ENCODE measurements around the gene ENG.

Gene ENG

DNA sequence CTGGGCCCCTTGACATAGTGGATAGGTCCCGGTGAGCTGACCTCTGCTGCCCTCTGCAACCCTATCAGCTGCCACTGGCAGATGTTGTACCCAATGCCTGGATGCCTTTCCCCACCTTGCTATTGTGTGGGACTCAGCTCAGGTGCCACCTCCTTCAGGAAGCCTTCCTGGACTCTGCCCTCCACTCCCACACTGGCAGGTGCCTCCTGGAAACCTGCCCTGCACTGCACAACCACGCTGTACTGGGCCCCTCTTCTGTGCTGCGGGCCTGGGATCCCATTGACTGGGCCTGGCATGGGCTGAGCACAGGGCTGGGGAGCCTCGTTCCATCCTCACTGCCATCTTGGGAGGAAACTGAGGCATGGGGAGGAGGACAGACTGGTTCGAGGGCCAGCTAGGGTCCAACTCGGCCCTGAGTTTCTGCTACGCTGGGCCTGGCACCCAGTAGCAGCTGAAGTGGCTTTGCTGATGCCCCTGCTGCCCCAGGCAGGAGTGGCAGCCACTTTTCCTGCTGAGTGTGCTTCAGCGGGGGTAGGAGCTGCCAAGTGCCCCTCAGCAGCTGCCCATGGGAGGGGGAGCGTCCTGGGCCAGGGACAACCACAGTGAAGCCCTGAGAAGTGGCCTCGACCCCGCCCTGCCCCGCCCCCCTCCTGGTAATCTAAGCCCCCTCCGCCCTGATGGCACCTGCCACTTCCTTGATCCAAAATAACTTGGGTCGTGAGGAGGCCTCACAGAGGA is 21.7 kb upstream of the ENG start:
- ChIA-PET POLR2A (ENCODE audit: low non-redundant PET) (interaction anchor here (0.6 kb wide), 2 partner anchors 45 to 269 kb away, joined by 3 to 6 read pairs; no protein-coding TSS in a partner anchor), CTCF (interaction anchor here (0.6 to 1.1 kb wide), 4 partner anchors 45 to 192 kb away, joined by 3 to 4 read pairs (median 3); partner anchors contain the start of gene TOR2A)
- H3K27ac ChIP-seq, result peak overlapping the region; percentile 87
- DNase-seq (ENCODE audit: low spot score), result no peak
- TF ChIP-seq, protein P1, sequence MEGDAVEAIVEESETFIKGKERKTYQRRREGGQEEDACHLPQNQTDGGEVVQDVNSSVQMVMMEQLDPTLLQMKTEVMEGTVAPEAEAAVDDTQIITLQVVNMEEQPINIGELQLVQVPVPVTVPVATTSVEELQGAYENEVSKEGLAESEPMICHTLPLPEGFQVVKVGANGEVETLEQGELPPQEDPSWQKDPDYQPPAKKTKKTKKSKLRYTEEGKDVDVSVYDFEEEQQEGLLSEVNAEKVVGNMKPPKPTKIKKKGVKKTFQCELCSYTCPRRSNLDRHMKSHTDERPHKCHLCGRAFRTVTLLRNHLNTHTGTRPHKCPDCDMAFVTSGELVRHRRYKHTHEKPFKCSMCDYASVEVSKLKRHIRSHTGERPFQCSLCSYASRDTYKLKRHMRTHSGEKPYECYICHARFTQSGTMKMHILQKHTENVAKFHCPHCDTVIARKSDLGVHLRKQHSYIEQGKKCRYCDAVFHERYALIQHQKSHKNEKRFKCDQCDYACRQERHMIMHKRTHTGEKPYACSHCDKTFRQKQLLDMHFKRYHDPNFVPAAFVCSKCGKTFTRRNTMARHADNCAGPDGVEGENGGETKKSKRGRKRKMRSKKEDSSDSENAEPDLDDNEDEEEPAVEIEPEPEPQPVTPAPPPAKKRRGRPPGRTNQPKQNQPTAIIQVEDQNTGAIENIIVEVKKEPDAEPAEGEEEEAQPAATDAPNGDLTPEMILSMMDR (conservative IDR thresholded peaks at IDR 0.05; ENCODE audit: low read depth), result no peak

DNA sequence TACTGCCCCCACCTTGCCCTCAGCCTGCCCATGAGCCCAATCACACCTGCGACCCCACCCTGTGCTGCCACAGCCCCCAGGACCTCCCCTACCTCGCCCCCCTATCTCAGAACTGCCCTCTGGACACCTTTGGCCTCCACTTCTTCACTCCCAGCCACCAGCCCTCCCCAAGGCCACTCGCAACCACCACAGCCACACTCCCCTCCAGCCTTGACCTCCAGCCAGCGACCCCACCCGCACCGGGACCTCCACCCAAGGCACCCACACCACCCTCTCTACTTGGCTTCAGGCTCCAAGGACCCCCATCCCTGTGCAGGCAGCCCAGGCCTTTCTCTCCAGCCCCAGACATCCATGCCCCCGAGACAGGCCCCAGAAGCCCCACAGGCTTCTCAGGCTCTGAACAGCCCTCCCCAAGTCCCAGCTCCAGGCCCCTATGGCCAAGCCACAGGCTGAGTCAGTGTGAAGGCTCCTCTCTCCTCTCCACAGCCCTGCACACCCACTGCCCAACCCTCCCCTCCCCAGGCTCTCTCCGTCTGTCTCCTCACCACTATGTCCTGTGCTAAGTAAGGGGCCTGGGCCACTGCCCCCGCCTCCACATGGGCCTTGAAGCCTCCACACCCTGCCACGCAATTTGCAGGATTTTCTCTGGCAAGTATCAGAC is 21.0 kb upstream of the ENG start:
- ChIA-PET POLR2A (ENCODE audit: low non-redundant PET) (interaction anchor here (0.6 kb wide), 1 partner anchor 268 kb away, joined by 6 read pairs; no protein-coding TSS in a partner anchor), CTCF (interaction anchor here (0.6 to 1.1 kb wide), 2 partner anchors 140 to 1988 kb away, joined by 4 to 5 read pairs; partner anchors contain the start of gene TOR2A)
- peak overlapping the region; percentile 87 for H3K27ac ChIP-seq
- TF ChIP-seq, protein P1 (conservative IDR thresholded peaks at IDR 0.05; ENCODE audit: low read depth), result no peak
- no peak for DNase-seq (ENCODE audit: low spot score)

- H3K27ac ChIP-seq, result peak overlapping the region; percentile 87
- DNase-seq (ENCODE audit: low spot score), result peak; percentile 88
- TF ChIP-seq, protein P1 (conservative IDR thresholded peaks at IDR 0.05; ENCODE audit: low read depth), result no peak
- CTCF ChIA-PET, result interaction anchor here (0.5 to 1.2 kb wide), 5 partner anchors 13 to 1987 kb away, joined by 3 to 5 read pairs (median 3); partner anchors contain the start of gene TOR2A
- POLR2A ChIA-PET (ENCODE audit: low non-redundant PET), result interaction anchor here (1.0 kb wide), 1 partner anchor 82 kb away, joined by 3 read pairs; no protein-coding TSS in a partner anchor
Measured at GRCh38 chr9:127874301-127875221, 20.1 kb upstream of the ENG start.

GRCh38 chr9:127873886-127874285 is 19.4 kb upstream of the ENG start:
- CTCF ChIA-PET, result interaction anchor here (0.5 to 1.2 kb wide), 7 partner anchors 12 to 679 kb away, joined by 3 to 4 read pairs (median 3); partner anchors contain the start of gene TOR2A
- TF ChIP-seq, protein P1 (conservative IDR thresholded peaks at IDR 0.05; ENCODE audit: low read depth), result no peak
- H3K27ac ChIP-seq, result peak overlapping the region; percentile 87
- POLR2A ChIA-PET (ENCODE audit: low non-redundant PET), result interaction anchor here (1.0 kb wide), 1 partner anchor 81 kb away, joined by 3 read pairs; no protein-coding TSS in a partner anchor
- peak; percentile 52 for DNase-seq (ENCODE audit: low spot score)

DNA sequence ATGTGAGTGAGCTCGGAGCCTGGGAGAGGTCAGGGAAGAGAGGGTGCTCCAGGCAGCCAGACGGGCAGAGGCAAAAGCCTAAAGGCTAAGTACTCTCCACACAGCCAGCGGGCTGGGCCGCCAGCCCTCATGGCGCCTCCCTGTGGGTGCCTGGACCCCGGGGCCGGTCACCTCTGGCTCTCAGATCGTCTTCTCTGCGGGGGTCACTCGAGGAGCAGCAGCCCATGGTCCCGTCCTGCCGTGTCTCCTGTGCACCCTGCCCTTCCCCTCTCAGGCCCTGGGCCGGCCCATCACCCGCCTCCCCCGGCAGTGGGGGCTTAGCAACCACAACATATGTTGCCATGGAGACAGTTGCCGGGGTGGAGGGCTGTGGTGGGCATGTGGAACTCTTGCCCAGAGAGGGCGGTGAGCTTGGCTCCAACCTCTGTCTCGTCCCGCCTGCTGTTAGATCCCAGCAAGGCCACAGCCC is 18.8 kb upstream of the ENG start:
- POLR2A ChIA-PET (ENCODE audit: low non-redundant PET), result interaction anchor here (1.0 kb wide), 1 partner anchor 81 kb away, joined by 3 read pairs; no protein-coding TSS in a partner anchor
- DNase-seq (ENCODE audit: low spot score), result no peak
- TF ChIP-seq, protein P1 (conservative IDR thresholded peaks at IDR 0.05; ENCODE audit: low read depth), result no peak
- CTCF ChIA-PET, result interaction anchor here (0.6 to 1.2 kb wide), 4 partner anchors 80 to 678 kb away, joined by 3 to 4 read pairs (median 4); partner anchors contain the start of gene TOR2A
- H3K27ac ChIP-seq, result peak overlapping the region; percentile 87
